GM10266 (cell line): ENCODE measurements around the gene MLLT1.

Experiments
- DNase-seq: peaks from one replicate; pipeline ENCODE4 v3.0.0; 2012; ENCODE audit errors: extremely low spot score
- TF ChIP-seq, protein P1 (sequence below): IDR thresholded peaks from 2 replicates; pipeline ENCODE4 v1.5.1; 2012; ENCODE audit warnings: mild to moderate bottlenecking, low read depth; ENCODE audit not compliant: control insufficient read depth, insufficient read depth; ENCODE audit errors: missing control alignments

The MLLT1 gene

GRCh38 chr19:6239871-6240676 is 39.7 kb downstream of the MLLT1 start:
- TF ChIP-seq, protein P1, sequence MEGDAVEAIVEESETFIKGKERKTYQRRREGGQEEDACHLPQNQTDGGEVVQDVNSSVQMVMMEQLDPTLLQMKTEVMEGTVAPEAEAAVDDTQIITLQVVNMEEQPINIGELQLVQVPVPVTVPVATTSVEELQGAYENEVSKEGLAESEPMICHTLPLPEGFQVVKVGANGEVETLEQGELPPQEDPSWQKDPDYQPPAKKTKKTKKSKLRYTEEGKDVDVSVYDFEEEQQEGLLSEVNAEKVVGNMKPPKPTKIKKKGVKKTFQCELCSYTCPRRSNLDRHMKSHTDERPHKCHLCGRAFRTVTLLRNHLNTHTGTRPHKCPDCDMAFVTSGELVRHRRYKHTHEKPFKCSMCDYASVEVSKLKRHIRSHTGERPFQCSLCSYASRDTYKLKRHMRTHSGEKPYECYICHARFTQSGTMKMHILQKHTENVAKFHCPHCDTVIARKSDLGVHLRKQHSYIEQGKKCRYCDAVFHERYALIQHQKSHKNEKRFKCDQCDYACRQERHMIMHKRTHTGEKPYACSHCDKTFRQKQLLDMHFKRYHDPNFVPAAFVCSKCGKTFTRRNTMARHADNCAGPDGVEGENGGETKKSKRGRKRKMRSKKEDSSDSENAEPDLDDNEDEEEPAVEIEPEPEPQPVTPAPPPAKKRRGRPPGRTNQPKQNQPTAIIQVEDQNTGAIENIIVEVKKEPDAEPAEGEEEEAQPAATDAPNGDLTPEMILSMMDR = no peak
- DNase-seq = no peak

GRCh38 chr19:6239401-6239844 is 40.4 kb downstream of the MLLT1 start:
- DNase-seq = no peak
- TF ChIP-seq, protein P1 = no peak

- DNase-seq = no peak
Observed at GRCh38 chr19:6238643-6239281, 41.0 kb downstream of the MLLT1 start.

GRCh38 chr19:6238256-6238642 is 41.5 kb downstream of the MLLT1 start:
- TF ChIP-seq, protein P1 = no peak
- no peak for DNase-seq

More at GRCh38 chr19:6238643-6239281, 41.0 kb downstream of the MLLT1 start:
- TF ChIP-seq, protein P1 = no peak

DNA sequence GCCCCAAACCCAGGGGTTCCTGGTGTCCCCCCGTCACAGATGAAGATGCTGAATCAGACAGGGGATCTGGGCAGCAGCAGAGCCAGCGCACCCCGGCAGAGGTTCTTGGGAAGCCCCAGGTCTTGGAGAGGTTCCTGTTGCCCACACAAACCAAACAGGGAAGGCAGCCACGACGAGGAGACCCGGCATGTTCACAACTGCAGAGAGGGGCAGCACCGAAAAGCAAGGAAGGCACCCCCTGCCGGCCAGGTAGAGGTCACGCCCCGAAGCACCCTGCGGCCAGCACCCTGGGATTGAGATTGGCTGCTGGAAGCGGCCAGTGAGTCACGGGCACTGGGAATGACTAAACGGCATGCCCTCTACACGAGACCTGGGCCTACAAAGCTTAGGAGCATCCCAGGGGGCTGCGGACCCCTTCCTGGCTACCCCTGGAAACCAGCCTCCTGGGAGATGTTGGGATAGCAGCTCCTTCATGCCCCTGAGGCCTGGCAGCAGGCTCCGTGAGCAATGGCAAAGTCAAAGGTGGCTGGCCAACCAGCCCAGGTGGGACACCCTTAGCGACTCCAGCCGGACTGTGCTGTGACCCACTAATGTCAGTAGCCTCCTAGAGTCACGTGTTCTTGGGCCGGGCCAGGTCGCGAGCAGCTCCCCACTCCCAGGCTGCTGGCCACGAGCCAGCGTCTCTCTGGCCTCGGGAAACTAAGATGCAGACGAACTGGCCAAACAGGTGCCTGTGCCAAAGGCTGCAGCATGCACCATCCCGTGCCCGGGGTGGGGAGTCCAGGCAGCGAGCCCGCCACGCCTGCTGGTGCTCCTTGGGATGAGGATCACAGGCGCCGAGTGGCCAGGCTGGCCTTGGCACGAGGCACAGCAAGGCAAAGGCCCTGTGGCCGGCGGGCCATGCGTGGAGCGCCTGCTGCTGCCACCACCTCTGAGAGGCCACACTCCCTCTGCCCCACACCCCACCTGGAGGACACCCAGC is 43.2 kb downstream of the MLLT1 start:
- TF ChIP-seq, protein P1 = no peak
- no peak for DNase-seq

- no peak for DNase-seq
Observed at GRCh38 chr19:6235031-6235951, 44.5 kb downstream of the MLLT1 start.

More at GRCh38 chr19:6235031-6235951, 44.5 kb downstream of the MLLT1 start:
- TF ChIP-seq, protein P1 = no peak
